K562 (cell line): ENCODE measurements around the gene VPS45. TPM values are rescaled to one million over a fixed set of nuclear protein-coding genes. Genes with fewer than 3 reads are reported as not detected.

Source experiments
- FOS ChIP-seq: IDR thresholded peaks from 3 replicates; pipeline ENCODE4 v1.6.1; 2011; ENCODE audit not compliant: insufficient read length; ENCODE audit errors: extremely low read depth
- FOXM1 ChIP-seq, 2 experiments: fragments of 450-650 bp in 1 of 2; sonication (generic) in 1 of 2; formaldehyde crosslinking in 1 of 2; IDR thresholded peaks; 2 replicates each; pipeline versions ENCODE4 v1.6.1 to v1.9.0; 2017 to 2022; ENCODE audit warnings: low read depth in 2 of 2, mild to moderate bottlenecking in 2 of 2, missing genetic modification reagents in 1 of 2, moderate library complexity in 1 of 2
- HDAC3 ChIP-seq: fragments of 450-650 bp; IDR thresholded peaks from 2 replicates; pipeline ENCODE4 v1.6.1; 2018; ENCODE audit warnings: borderline replicate concordance, mild to moderate bottlenecking, moderate library complexity; ENCODE audit not compliant: partially characterized antibody
- HMGXB4 ChIP-seq: sonication (generic); formaldehyde crosslinking; IDR thresholded peaks from 2 replicates; pipeline ENCODE4 v1.8.1; 2023; ENCODE audit warnings: mild to moderate bottlenecking, missing genetic modification reagents
- JUNB ChIP-seq: fragments of 450-650 bp; formaldehyde crosslinking; conservative IDR thresholded peaks from 2 replicates; pipeline ENCODE4 v1.4.0; 2020; ENCODE audit warnings: mild to moderate bottlenecking
- PKNOX1 ChIP-seq: fragments of 450-650 bp; IDR thresholded peaks from 2 replicates; pipeline ENCODE4 v1.6.1; 2016
- RHOXF2B ChIP-seq: fragments of 250-450 bp; sonication (Bioruptor Pico); conservative IDR thresholded peaks from 2 replicates; pipeline ENCODE4 v1.5.1; 2021
- SMARCA5 ChIP-seq: fragments of 450-650 bp; IDR thresholded peaks from 2 replicates; pipeline ENCODE4 v1.6.1; 2016
- ZNF76 ChIP-seq: fragments of 250-450 bp; sonication (Bioruptor Pico); IDR thresholded peaks from 2 replicates; pipeline ENCODE4 v1.4.0; 2020; ENCODE audit warnings: mild to moderate bottlenecking, moderate library complexity, borderline replicate concordance
- polyA plus RNA-seq, 8 experiments: library from polyadenylated mRNA; depleted of rRNA in 4 of 8; stranded (reverse) in 5 of 8; unstranded in 3 of 8; fragments of >200 nt; fragmentation: Nextera tagmentation in 2 of 8; fragmentation: Illumina TruSeq in 1 of 8; extraction: Ambion mirVana in 2 of 8; extraction: Trizol in 1 of 8; gene quantifications; 2 replicates each; pipeline versions ENCODE4 v1.2.1 to v1.2.3, GENCODE V29; 2011 to 2014; ENCODE audit warnings: inconsistent platforms in 1 of 8, missing spikeins in 1 of 8
- total RNA-seq, 7 experiments: library from RNA; depleted of rRNA in 6 of 7; stranded (reverse); fragments of >200 nt in 6 of 7; fragmentation: Illumina TruSeq in 2 of 7; extraction: Trizol in 2 of 7; gene quantifications; 2 replicates each; pipeline versions ENCODE4 v1.2.1 to v1.2.3, GENCODE V29; 2011 to 2021; ENCODE audit warnings: low replicate concordance in 1 of 7
- TF ChIP-seq, protein P1 (sequence below), 2 experiments: fragments of 450-650 bp; formaldehyde crosslinking in 1 of 2; IDR thresholded peaks; 2 replicates each; pipeline versions ENCODE4 v1.4.0 to v1.6.1; 2014 to 2020; ENCODE audit warnings: mild to moderate bottlenecking in 2 of 2, borderline replicate concordance in 1 of 2, low read depth in 1 of 2

VPS45 gene
- total and polyA plus RNA-seq, 9 of the 15 experiments (the other 6 are each of a cell fraction or from before 2014, with no cell fraction given), result 17.9 to 48.2 (median 34.4) TPM

DNA sequence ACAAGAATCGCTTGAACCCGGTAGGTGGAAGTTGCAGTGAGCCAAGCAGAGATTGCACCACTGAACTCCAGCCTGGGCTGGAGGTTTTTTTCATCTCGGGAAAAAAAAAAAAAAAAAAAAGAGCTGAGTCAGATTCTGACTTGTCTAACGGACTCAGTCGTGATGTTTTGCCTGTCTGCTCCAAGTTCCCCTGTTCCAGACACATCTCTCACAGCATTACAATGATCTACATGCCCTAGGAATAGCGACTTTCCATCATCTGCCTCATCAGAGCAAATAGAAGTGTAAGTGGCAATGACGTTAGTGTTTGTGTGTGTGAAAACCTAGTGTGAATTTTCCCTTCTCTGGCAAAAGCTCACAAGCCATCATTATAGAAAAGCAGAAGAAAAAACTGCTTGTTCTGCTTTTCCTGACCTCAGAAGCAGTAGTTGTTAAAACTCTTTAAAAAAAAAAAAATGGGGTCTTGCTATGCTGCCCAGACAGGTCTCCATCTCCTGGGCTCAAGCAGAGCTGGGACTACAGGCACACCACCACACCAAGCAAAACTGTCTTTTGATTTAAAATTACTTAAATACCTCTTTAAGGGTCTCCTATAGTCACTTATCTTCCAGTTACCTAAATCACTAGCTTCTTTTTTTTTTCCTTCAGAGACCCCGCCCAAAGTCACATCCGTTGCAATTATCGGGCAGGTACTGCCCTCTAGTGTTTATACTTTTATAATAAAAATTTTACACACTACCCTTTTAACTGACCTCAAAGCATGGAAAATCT lies 119.4 kb downstream of the VPS45 start (continued):
- TF ChIP-seq, protein P1, sequence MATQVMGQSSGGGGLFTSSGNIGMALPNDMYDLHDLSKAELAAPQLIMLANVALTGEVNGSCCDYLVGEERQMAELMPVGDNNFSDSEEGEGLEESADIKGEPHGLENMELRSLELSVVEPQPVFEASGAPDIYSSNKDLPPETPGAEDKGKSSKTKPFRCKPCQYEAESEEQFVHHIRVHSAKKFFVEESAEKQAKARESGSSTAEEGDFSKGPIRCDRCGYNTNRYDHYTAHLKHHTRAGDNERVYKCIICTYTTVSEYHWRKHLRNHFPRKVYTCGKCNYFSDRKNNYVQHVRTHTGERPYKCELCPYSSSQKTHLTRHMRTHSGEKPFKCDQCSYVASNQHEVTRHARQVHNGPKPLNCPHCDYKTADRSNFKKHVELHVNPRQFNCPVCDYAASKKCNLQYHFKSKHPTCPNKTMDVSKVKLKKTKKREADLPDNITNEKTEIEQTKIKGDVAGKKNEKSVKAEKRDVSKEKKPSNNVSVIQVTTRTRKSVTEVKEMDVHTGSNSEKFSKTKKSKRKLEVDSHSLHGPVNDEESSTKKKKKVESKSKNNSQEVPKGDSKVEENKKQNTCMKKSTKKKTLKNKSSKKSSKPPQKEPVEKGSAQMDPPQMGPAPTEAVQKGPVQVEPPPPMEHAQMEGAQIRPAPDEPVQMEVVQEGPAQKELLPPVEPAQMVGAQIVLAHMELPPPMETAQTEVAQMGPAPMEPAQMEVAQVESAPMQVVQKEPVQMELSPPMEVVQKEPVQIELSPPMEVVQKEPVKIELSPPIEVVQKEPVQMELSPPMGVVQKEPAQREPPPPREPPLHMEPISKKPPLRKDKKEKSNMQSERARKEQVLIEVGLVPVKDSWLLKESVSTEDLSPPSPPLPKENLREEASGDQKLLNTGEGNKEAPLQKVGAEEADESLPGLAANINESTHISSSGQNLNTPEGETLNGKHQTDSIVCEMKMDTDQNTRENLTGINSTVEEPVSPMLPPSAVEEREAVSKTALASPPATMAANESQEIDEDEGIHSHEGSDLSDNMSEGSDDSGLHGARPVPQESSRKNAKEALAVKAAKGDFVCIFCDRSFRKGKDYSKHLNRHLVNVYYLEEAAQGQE (IDR thresholded peaks at IDR 0.05; ENCODE audit: borderline replicate concordance), result peak; percentile 46; the same call in 1 of the 2 replicates
- TF ChIP-seq, protein P1 (CRISPR knock-in tag; IDR thresholded peaks at IDR 0.05; ENCODE audit: low read depth), result no peak
- TF ChIP-seq PKNOX1 (peak; percentile 34; the same call in 1 of the 2 replicates), HDAC3 (no peak), ZNF76 (CRISPR knock-in tag) (no peak), SMARCA5 (peak; percentile 62), JUNB (no peak), FOS (no peak), FOXM1 (IDR thresholded peaks at IDR 0.05; ENCODE audit: low read depth) (peak; percentile 11; the same call in 1 of the 2 replicates), FOXM1 (CRISPR knock-in tag; IDR thresholded peaks at IDR 0.05; ENCODE audit: low read depth) (no peak), RHOXF2B (CRISPR knock-in tag) (no peak), HMGXB4 (CRISPR knock-in tag) (no peak)
